ENCODE measurements around the gene ARMH2. TPM values are rescaled to one million over a fixed set of nuclear protein-coding genes. Genes with fewer than 3 reads are reported as not detected.

Gene ARMH2
- total RNA-seq, 1 experiment from 2014 or later = not detected

GRCh38 chr6:24761851-24762250 lies 36.9 kb downstream of the ARMH2 start:
- Histone ChIP-seq H4K20me1 (ENCODE audit: control insufficient read depth, insufficient read depth, insufficient read length) (no peaks in the 10 kb centered on the region), H3K4me2 (ENCODE audit: insufficient read depth, insufficient read length, low read length) (no peak overlapping the region), H3K23ac (ENCODE audit: insufficient read length, low read depth, low read length) (no peak overlapping the region), H3K9ac (ENCODE audit: extremely low read depth, insufficient read length, low read length) (no peak overlapping the region), H4K8ac (replicated peaks; ENCODE audit: insufficient read length, low read depth, low read length) (no peak overlapping the region), H4K91ac (ENCODE audit: insufficient read length, low read depth, low read length) (no peak overlapping the region), H2BK12ac (ENCODE audit: insufficient read length, low read depth, low read length) (no peak overlapping the region), H3K14ac (ENCODE audit: insufficient read depth, low read length) (no peak overlapping the region), H3K79me1 (ENCODE audit: insufficient read depth, low read depth, low read length, poor library complexity, severe bottlenecking) (no peaks in the 10 kb centered on the region), H3K23me2 (ENCODE audit: insufficient read length, low read depth, low read length, poor library complexity, severe bottlenecking) (no peaks in the 10 kb centered on the region), H2BK20ac (ENCODE audit: low read depth, low read length, poor library complexity, severe bottlenecking) (no peak overlapping the region), H3K18ac (ENCODE audit: insufficient read length, low read depth, low read length) (no peak overlapping the region), H4K5ac (ENCODE audit: insufficient read length, low read depth, low read length) (no peak overlapping the region), H3K4ac (ENCODE audit: low read depth, low read length) (no peak overlapping the region), H3K56ac (ENCODE audit: insufficient read length, low read depth, low read length) (no peak overlapping the region), H2AK5ac (ENCODE audit: insufficient read length, low read length) (no peak overlapping the region), H2BK120ac (ENCODE audit: low read depth, low read length, poor library complexity, severe bottlenecking) (no peak overlapping the region), H2AFZ (ENCODE audit: low read length) (no peak overlapping the region), H2BK15ac (ENCODE audit: low read depth, low read length) (no peak overlapping the region), H3T11ph (ENCODE audit: low read length) (no peak overlapping the region), H3K27ac (ENCODE audit: insufficient read length, low read depth, low read length) (no peak overlapping the region), H3K27me3 (ENCODE audit: insufficient read depth, low read length) (no peaks in the 10 kb centered on the region), H2BK5ac (ENCODE audit: insufficient read length, low read length) (no peak overlapping the region), H3K79me2 (ENCODE audit: insufficient read depth, low read length) (no peaks in the 10 kb centered on the region), H3K4me1 (ENCODE audit: insufficient read depth, low read length) (no peaks in the 10 kb centered on the region), H3K9me3 (ENCODE audit: control insufficient read depth, low read depth, low read length) (no peaks in the 10 kb centered on the region)
- no peaks in the 10 kb centered on the region for H3K27me3 Mint-ChIP-seq (ENCODE audit: low read depth)
- peaks cover 4 to 9% of the 10 kb centered on the region in 2 experiments for H3K4me1 Mint-ChIP-seq
- H3K27ac Mint-ChIP-seq = no peak overlapping the region
- TF ChIP-seq CTCF (conservative IDR thresholded peaks at IDR 0.05) = no peak
- DNase-seq = no peak
- H3K4me3 Mint-ChIP-seq = no peak overlapping the region
- no peaks in the 10 kb centered on the region for H3K36me3 Mint-ChIP-seq (ENCODE audit: insufficient read depth in 1 of 3, low read depth in 3 of 3)
- no peaks in the 10 kb centered on the region for H3K9me3 Mint-ChIP-seq
